Activated T-cell treated with anti-CD3 and anti-CD28 coated beads for 24 hours (primary cell): Measurements from ENCODE around the gene TMEM141.

Source experiments
- DNase-seq: peaks from one replicate; pipeline ENCODE4 v3.0.0-alpha.2; 2020; ENCODE audit warnings: low read depth

The TMEM141 gene

DNA sequence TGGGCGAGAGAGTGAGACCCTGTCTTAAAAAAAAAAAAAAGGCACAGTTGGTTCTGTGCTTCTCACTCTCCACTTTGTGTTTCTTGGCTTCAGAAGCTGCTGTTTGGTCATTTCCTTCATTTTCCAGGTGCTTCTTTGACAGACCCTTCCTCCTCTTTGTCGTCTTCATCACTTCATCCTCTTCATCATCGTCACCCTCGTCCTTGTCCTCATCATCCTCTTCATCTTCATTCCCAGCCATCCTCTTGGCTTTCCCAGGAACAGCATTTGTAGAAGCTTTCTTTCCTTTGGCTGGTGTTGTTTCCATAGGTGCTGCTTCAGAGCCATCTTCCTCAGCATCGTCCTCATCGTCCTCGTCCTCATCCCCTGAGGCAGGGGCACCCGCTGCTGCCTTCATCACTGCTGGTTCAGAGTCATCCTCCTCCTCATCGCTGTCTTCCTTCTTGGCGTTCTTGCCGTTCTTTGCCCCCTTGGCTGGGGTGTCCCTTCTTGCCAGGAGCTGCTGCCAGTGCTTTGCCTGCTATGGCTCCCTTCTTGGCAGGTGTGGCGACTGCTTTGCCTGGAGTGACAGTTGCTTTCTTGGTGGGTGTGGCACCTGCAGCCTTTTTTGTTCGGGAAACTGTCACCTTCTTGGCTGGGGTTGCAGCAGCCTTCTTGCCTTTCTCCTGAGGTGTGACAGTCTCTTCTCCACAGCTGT, 23.7 kb downstream of the TMEM141 start:
- DNase-seq, result no peak

DNA sequence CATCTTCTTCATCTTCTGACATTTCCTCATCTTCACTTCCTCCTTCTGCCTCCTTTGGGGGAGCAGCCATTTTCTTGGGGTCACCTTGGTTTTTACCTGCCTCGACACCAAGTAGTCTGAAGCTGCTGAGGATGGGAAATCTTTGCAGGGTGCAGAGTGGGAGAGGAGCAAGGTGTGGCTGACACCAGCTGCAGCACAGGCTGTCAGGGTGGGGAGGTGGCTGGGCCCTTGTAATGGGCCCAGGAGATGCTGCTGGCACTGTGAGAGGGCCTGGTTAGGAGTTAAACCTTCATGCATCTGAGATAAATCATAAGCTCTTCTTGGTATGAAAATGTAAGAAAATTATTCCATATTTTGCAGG, 24.3 kb downstream of the TMEM141 start:
- DNase-seq, result no peak

- DNase-seq, result no peak
Measured at GRCh38 chr9:136820971-136821825, 30.1 kb downstream of the TMEM141 start.

DNA sequence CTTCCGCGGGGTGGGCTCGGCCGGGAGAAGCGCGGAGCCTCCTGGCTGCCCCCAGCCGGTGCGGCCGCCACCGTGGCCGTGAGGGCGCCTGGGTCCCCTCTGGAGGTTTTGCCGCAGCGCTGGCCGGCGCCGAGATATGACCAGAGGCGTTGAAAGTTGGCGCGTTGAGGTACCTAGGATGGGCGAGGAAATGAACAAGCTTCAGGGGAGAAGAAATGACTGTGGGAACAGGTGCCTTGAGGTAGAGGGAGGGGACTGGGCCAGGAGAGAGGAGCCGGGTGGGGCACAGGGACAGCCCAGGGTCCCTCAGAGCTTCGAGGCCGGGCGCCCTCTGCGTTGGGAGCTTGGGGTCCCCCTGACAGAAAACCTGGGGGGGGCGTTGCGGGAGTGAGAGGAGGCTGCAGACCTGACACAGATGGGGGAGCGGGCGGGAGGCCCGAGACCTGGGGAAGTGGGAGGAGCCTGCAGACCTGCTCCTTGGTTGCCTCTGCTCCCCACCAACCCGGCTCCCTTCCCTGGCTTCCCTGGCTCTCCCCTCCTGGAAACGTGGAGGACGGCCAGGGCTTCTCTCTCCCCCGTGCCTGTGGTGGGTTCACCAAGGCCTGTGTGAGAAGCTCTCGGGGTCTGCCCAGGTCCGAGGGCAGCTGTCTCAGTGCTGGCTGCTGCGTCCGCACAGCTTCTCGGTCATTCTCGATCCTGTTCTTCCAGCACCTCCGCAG, 30.8 kb downstream of the TMEM141 start:
- no peak for DNase-seq

DNA sequence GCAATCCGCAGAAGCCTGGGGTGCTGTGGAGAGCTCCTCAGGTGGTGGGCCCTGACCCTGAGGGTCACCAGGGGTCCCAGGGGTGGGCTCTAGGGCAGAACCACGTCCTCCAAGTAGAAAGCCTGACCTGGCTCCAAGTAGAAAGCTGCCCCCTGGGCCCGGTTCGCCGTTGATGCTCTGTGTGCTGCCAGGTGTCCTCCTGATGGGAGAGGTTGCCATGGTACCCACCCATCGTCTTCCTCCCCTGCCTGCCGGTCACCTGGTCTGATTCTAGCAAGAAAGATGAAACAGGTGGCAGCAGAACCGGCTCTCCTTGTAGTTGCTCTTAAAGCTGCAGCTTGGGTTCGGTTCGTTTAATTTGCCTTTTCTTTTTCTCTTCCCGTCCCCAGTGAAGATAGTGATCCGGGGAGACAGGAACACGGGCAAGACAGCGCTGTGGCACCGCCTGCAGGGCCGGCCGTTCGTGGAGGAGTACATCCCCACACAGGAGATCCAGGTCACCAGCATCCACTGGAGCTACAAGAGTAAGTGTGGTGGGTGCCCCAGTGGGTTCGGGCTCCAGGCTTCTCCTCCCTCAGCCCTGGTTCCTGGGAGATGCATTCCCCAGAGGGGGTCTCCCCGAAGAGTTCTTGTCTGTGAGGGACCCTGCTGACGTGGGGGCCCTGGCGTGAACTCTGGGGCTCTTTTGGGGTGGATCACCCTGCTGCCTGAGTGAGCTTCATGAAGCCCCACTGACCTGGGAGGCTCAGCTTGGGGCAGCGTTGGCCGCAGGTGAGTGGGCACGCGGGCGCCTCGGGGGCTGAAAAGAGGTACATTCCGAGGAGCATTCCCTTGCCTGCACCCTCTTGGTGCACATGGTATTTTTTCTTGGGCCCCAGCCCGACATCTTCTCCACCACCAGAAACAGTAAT, 32.2 kb downstream of the TMEM141 start:
- no peak for DNase-seq

GRCh38 chr9:136824496-136825225, 33.5 kb downstream of the TMEM141 start:
- DNase-seq, result no peak

GRCh38 chr9:136825295-136826187, 34.4 kb downstream of the TMEM141 start:
- no peak for DNase-seq

GRCh38 chr9:136826188-136826541, 35.0 kb downstream of the TMEM141 start:
- no peak for DNase-seq

DNA sequence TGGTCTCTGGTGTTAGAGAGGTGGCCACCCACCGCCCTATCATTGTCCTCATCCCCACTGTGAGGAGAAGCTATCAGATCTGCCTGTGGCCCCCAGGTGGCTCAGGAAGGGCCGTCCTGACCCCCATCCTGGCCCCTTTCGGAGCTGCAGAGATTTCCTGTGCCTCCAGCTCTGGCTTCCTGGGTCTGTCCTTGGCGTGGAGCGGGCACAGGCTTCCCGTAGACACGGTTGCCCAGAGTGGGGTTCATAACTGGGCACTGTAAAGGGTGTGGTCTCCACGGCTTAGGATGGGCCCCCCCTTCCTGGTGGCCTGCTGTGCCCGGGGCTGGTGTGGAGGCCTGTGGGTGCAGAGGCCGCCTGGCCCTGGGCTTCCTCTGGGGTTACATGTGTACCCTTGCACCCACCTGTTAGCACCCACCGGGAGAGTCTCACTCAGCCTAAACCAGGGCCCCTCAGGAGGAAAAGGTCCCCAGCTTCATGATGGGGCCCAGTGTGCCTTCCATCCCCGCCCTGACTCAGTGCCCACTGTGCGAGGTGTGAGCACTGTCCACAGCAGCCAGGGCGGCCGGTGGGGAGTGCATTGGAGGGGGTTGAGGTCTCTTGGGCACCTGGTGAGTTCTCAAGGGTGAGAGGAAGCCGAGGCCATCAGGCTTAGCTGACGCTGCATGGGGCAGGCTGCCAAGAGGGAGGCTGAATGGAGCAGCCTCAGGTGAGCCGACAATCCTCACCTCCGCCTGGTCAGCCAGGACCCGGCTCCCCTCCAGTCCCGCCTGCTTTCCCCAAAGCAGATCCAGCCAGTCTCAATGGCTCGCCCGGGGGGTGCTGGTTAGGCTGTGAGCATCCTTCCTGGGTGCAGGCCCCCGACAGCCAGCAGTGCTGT, 35.8 kb downstream of the TMEM141 start:
- no peak for DNase-seq

GRCh38 chr9:136827794-136828473, 36.8 kb downstream of the TMEM141 start:
- no peak for DNase-seq

DNA sequence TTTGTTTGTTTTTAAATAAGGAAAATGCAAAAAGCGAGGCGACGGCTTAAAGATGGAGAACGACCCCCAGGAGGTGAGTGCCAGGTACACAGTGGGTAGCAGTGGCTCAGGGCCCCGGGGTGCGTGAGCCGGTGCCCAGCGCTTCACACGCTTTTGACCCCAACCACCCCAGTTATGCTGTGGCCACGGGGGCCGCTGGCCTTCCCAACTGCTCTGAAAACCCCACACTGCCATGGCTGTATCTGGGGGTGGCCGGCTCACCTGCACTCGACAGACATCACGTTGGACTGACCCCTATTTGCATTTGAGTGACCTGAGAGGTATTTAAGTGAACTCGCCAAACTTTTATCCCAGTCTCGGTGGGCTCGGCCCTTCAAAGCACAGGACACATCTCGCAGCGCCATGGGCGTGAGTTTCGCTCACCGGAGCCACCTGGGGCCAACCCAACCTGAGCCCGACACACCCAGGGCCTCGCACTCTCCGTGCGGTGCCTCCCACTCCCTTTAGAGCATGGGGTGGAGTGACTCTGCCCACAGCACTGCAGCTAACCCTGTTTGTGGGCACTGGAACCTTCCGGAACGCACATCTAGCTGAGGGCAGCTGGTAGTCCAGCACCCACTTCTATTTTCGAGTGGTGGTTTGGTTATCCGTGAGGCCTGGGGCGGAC, 37.5 kb downstream of the TMEM141 start:
- no peak for DNase-seq

DNA sequence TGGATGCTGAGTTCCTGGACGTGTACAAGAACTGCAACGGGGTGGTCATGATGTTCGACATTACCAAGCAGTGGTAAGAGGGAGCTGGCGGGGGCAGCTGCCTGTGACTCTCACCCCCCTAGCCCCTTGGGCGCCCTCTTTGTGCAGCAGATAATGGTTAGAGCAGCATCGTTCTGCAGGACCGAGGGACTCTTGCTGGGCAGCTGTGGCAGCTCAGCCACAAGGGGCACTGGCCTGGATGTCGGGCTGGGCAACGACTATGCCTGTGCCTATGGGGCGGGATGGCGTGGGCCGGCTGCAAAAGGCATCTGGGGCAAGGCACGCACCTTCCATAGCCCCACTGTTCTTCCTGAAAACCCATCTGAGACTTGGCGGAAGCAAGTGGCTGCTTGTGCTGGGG, 38.3 kb downstream of the TMEM141 start:
- no peak for DNase-seq

DNA sequence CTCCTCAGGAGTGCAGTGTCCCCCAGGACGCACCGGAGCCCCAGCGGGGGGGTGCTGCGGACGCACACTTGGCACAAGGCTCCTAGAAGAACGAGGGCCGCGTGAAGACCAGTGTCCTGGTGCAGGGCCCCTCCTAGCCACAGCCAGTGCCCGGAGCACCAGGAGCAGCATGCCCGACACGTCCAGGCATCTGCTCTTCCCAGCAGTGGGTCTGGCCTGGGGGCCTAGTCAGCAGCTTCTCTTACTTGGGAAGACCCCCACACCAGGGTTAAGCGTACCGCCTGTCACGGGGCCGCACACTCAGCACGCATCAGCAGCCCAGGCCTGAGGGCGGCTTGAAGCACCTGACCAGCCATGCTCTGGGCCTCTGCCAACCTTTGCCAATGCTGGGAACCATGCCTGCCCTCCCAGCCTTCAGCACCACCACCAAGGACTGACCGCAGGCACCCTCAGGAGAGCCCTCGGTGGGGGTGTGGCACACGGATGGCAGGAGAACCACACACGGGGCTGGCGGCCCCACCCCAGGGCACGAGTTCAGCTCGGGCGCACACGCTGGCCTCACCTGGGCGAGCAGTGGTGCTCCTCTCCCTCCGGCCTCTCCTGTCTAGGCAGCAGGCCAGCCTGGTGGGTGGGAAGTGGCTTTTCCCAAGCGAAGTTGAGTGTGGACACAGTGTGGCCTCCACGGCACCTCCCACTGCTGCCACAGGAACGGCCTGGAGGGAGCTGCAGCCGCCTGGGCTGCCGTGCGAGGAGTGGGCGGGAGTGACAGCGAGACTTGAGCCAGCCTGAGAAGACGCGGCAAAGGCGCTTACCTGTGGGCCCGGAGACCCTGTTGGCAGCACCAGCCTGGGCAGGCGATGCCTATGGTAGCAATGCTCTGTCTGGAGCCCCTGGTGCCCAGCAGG, 39.1 kb downstream of the TMEM141 start:
- DNase-seq, result no peak

GRCh38 chr9:136831002-136831719, 40.0 kb downstream of the TMEM141 start:
- no peak for DNase-seq

DNA sequence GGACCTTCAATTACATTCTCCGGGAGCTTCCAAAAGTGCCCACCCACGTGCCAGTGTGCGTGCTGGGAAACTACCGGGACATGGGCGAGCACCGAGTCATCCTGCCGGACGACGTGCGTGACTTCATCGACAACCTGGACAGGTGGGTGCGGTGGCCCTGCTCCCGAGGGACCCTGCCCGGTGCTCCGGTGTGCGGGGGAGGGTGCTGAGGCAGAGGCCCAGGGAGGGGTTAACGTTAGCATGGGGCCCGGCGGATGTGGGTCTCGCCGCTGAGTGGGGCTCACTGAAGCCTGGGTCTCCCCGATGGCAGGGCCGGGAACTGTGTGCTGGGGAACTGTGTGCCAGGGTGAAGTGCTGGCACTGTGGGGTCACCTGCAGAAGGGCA, 40.6 kb downstream of the TMEM141 start:
- DNase-seq, result no peak

DNA sequence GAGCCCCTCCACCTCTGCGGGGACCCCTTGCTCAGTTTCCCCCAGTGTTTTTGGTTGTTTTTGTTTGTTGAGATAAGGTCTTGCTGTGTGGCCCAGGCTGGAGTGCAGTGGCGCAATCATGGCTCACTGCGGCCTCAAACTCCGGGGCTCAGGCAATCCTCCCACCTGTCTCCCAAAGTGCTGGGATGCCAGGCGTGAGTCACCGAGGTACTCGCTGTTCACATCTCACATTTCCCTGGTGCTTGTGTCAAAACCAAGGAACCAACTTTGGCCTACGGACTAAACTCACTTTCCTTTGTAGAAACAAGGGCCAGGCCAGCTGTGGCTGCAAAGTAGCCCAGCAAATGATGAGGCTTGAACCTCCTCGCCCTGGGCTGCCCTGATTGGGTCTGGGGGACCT, 41.4 kb downstream of the TMEM141 start:
- no peak for DNase-seq
